HUDEP-2 (cell line): ENCODE data around the gene KCNQ1OT1.

Source experiments
- DNase-seq, 76 experiments: peaks; one replicate each; lab custom pipeline; 2025; ENCODE audit not compliant: unreplicated experiment in 76 of 76; lab: John Stamatoyannopoulos, UW

KCNQ1OT1 gene

DNA sequence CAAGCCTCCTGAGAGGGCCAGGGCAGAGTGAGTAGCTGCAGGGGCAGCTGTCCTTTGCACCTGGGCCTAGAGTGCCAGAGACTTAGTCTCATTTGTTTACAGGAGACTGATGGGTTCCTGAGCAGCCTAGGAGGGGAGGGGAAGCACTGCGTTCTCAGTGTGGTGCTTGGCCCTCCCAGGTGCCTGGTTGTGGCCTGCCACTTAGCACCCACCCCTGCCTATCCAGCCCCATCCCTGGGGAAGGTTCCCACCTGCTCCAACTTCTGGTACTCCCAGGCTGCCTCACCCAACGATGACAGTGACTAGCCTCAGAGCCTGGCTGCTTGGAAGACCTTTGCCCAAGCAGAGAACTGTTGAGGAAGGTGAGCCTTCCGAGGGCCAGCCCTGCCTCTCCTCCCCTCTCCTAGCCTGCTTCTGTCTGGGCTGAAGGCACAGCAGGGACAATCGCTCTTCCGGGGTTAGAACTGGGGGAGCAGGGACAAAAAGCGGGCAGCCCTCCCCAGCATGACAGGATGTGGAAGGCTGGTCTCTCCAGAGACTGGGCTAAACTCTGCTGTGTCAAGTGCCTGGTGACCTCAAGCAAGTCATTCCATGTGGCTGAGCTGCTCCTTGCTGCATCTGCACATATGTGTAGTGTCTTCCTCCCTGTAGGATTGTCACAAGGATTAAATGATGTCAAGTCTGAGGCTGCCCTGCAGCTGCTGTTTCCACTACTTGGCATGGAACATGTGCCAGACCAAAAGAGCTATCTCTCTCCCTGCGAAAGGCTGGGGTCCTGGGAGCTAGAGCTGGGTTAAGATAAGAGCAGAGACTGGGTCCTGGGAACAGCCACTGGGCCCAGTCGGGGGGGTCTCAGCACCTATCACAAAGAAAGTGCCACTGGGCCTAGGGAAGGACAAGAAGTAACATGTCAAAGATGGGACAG is 9.9 kb downstream of the KCNQ1OT1 start:
- no peak for DNase-seq

GRCh38 chr11:2688381-2689231 is 11.2 kb downstream of the KCNQ1OT1 start:
- DNase-seq: no peak

- no peak for DNase-seq
Observed at GRCh38 chr11:2687782-2688191, 12.0 kb downstream of the KCNQ1OT1 start.

GRCh38 chr11:2687223-2687530 is 12.6 kb downstream of the KCNQ1OT1 start:
- DNase-seq: no peak

DNA sequence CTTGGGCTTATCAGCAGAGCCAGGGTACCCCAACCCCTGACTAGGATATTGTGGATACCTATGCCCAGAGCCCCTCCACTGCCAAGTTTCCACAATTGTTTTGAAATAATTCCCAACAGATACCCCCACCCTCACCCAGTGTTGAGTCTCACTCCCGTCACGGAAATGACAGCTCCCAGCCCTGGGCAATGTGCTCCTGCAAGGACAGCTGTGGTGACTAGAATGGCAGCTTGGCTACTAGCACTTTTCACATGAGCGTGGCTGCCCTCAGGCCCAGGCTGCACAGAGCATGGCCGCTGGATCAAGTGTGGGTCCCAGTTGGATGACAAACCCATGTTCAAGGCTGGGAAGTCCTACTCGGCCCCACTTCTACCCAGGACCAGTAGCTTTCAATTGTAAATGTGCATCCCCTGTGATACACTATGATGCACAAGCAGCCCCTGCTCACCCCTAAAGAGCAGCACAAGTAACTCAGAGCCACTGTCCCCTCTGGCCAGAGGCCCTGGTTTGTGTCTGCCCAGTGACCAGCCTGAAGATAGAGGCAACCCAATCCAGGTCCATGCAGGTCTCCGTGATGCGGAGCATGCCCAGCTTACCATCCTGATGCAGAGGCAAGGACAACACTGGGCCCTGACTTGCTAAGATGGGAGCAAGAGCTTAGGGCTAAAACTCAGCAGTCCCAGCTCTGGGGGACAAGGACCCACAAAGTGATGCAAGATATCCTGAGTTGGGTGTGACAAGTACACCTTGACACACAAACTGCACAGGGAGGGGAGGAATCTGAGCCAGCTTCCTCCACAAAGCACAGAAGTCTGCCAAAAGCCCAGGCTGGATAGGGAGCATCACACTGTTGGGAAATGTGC is 13.2 kb downstream of the KCNQ1OT1 start:
- DNase-seq: no peak

- no peak for DNase-seq
Observed at GRCh38 chr11:2685566-2686359, 14.0 kb downstream of the KCNQ1OT1 start.

- no peak for DNase-seq
Observed at GRCh38 chr11:2685051-2685450, 14.7 kb downstream of the KCNQ1OT1 start.

- DNase-seq: no peak
Observed at GRCh38 chr11:2684581-2684980, 15.2 kb downstream of the KCNQ1OT1 start.

DNA sequence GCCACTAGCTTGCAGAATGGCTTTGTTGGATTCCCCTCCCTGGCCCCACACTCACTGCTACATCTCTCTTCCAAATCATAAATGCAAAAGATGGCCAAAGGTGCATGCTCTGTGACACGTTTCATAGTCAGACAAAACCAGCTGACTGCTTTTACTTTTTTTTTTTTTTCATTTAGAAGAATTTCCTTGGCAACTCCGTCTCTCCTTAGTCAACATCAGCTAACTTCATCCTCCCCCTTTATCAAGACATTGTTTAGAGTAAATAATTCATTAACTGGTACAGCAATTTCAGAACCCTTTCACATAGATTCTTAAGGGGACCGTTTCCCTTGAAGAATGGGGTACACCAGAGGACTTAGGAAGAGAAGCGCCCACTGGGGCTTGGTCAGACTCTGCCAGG is 16.0 kb downstream of the KCNQ1OT1 start:
- DNase-seq: no peak

GRCh38 chr11:2681408-2682145 is 18.2 kb downstream of the KCNQ1OT1 start:
- DNase-seq: no peak

GRCh38 chr11:2679011-2679676 is 20.6 kb downstream of the KCNQ1OT1 start:
- DNase-seq: no peak

- no peak for DNase-seq
Observed at GRCh38 chr11:2678396-2678795, 21.4 kb downstream of the KCNQ1OT1 start.

DNA sequence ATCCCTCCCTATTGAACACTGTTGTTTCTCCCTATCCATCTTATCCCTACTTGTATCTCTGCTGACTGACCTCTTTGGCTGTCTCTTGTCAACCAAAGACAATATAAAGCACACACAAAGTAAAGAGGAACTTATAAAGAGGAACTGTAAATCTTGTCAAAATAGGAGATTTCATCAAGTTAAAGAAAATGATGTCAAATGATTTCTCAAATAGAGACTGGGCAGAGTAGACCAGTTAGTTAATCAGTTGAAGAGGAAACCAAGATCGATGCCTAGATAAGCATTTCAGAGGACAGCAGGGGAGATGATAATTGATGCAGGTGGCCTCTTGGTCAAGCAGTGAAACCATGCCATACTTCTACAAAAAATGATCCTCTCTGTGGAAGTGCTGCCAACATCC is 22.7 kb downstream of the KCNQ1OT1 start:
- no peak for DNase-seq

DNA sequence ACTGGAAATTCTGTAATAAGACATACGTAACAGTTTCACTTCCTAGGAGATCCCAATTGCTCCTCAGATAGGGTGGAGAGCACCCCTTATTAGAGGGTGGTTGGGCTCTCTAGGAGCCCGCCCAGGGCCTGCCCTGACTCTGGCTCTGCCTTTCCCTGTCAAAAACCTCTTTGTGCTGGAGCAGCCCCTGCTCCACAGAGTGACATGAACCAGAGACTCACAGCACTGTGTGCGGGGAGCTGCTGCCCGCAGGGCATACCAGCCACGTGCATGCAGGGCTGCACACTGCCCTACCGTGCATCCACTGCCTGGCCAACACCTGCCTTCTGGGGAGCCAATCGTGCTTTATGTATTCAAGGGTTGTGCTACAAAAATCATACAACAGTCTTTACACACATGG is 24.3 kb downstream of the KCNQ1OT1 start:
- DNase-seq: no peak

DNA sequence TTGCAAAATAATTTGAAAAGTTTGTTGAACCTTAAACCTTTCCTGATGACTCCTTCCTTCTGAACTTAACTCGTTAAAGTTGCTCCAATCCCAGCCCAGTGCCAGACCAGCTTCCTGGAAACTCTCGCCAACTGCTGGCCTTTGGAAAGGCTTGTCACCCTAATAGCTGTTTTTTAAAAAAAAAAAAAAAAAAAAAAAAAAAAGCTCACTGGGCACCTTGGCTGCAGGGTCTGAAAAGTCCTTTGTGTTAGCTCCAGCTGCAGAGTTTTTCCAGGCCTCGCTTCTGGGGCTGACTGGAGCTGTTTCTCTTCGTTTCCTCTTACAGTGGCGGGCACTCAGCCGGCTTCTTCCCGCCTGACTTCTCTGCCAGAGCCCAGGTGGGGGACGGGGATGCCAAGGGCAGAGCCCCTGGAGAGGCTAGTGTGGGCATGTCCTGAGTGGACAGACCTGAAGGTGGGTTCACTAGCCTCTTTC is 25.1 kb downstream of the KCNQ1OT1 start:
- DNase-seq: no peak

- DNase-seq: no peak
Observed at GRCh38 chr11:2673871-2674471, 25.8 kb downstream of the KCNQ1OT1 start.

DNA sequence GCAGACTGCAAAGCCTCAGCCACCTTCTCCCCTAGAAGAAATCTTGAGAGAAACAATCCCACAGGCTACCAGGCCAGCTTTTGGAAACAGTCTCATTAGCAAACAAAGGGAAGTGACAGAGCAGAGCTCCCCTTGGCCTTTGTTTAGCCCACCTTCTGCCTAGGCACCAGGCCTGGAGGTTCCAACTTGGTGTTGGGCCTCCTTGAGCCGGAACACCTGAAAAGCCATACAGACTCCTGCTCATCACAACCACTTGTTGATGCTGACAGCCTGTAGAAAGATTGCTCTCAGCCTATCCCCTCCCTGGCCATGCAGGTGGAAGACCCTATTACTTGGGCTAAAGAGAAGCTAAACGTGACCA is 26.6 kb downstream of the KCNQ1OT1 start:
- DNase-seq: no peak

DNA sequence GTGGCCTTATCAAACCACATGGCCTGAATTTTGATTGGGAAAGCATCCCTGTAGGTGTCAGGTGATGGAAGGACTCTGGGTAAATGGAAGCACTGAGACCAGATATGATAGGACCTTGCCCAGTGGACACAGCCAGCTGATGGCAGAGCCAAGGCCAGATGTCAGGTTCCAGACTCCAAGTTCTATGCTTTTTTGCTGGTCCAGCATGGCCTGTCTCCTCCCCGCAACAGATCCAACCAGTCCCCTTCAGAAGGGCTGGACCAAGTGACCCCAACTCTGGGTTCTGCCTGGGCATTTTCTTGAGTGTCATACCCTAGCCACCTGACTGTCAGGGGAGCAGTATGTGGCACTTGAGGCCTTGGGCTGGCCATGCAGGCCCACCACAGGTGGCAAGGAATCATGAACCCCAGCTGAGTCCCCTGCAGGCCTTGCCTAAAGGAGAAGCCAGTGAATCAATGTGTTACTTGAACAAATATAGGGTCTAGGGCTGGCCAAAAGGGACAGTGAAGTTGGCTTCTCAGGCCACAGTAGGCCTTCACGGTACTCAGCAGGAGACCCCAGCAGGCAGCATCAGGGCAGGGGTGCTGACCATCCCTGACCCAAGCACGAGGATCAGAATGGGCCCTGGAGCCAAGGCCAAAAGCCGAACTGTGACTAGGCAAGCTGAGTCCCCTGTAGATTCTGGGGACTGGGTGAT is 27.1 kb downstream of the KCNQ1OT1 start:
- DNase-seq: no peak
